Activated CD4-positive, alpha-beta T cell treated with anti-CD3 and anti-CD28 coated beads for 36 hours (primary cell): ENCODE results near the gene KRT81. TPM values are rescaled to one million over a fixed set of nuclear protein-coding genes. Genes with fewer than 3 reads are reported as not detected.
"Not testable (repeated sequence)": the region's sequence is repeated elsewhere in the genome, so short reads cannot be mapped to it uniquely, and the experiment has no call there.

Experiments
- ATAC-seq: fragments of 200-7000 bp; cut with Tn5 transposase; one replicate; pipeline ENCODE4 v1.10.0; 2021; ENCODE audit warnings: mild to moderate bottlenecking, moderate library complexity
- CTCF ChIA-PET: fragments of 350-600 bp; sonication (Branson Sonifier 250); formaldehyde crosslinking; loops from one replicate; lab custom pipeline; 2021; ENCODE audit warnings: antibody characterized with exemption; lab: Charles Lee
- POLR2A ChIA-PET: fragments of 350-600 bp; sonication (Branson Sonifier 250); formaldehyde crosslinking; loops from one replicate; lab custom pipeline; 2021; ENCODE audit warnings: antibody characterized with exemption, inconsistent platforms; lab: Charles Lee
- DNase-seq: peaks from one replicate; pipeline ENCODE4 v3.0.0-alpha.2; 2020
- H3K27ac Mint-ChIP-seq: one replicate; pipeline ENCODE4 v1.8.0; 2021; ENCODE audit warnings: mixed read lengths
- H3K27me3 Mint-ChIP-seq: one replicate; pipeline ENCODE4 v1.8.0; 2021; ENCODE audit warnings: mixed read lengths
- H3K36me3 Mint-ChIP-seq: one replicate; pipeline ENCODE4 v1.8.0; 2021; ENCODE audit warnings: low read depth, mixed read lengths
- H3K4me1 Mint-ChIP-seq: one replicate; pipeline ENCODE4 v1.8.0; 2021; ENCODE audit warnings: mixed read lengths
- H3K4me3 Mint-ChIP-seq: one replicate; pipeline ENCODE4 v1.8.0; 2021; ENCODE audit warnings: mild to moderate bottlenecking, moderate library complexity, mixed read lengths
- H3K9me3 Mint-ChIP-seq: one replicate; pipeline ENCODE4 v1.8.0; 2021; ENCODE audit warnings: low read depth, mixed read lengths
- intact Hi-C, 2 experiments: fragments of 100-400 bp; cut with DNase I in 1 of 2; cut with micrococcal nuclease in 1 of 2; formaldehyde crosslinking; loops; one replicate each; pipeline versions ENCODE4 v1.14.2 to v1.15.1; 2022 to 2024; cut with DNase I, micrococcal nuclease
- total RNA-seq, 2 experiments: library from RNA; stranded (reverse); gene quantifications; one replicate each; pipeline ENCODE4 v1.2.3, GENCODE V29; 2021

KRT81 gene
- total RNA-seq, 2 experiments from 2014 or later = not detected

DNA sequence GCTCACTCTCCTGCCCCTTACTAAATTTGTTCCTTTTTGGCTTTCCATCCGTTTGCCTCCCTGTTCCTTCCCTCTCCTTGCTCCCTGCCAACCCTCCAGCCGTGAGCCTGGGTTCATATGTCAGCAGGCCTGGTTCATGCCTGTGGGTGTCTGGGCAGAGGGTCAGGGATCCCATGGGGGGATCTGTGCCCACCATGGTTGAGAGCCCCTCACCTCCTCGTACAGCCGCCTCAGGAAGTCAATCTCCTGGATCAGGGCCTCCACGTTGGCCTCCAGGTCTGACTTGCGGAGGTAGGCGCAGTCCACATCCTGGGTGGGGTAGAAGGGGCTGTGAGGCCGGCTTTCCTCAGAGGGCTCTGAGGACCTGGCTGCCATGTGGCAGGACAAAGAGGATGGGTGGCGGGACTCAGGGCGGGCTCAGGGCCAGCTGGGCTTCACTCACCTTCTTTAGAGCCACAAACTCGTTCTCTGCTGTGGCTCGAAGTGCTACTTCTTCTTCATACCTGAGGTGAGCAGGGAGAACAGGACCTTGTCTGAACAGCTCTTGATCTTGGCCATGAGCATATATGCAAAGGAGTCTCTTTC is 26.2 kb upstream of the KRT81 start:
- no peak overlapping the region for H3K27ac Mint-ChIP-seq
- no peaks in the 10 kb centered on the region for H3K36me3 Mint-ChIP-seq
- POLR2A ChIA-PET = no interaction called here
- CTCF ChIA-PET = interaction anchor here (0.8 to 1.9 kb wide), 3 partner anchors 10 to 96 kb away, joined by 3 to 11 read pairs (median 3); no protein-coding TSS in a partner anchor
- H3K4me1 Mint-ChIP-seq = no peaks in the 10 kb centered on the region
- no peak for DNase-seq
- H3K27me3 Mint-ChIP-seq = peaks cover 16% of the 10 kb centered on the region
- H3K4me3 Mint-ChIP-seq = no peak overlapping the region
- no peaks in the 10 kb centered on the region for H3K9me3 Mint-ChIP-seq
- no peak for ATAC-seq
- intact Hi-C loops = loop anchor here in 1 of 2 experiments (5.0 kb wide), 1 partner anchor 35 kb away; no protein-coding TSS in a partner anchor

DNA sequence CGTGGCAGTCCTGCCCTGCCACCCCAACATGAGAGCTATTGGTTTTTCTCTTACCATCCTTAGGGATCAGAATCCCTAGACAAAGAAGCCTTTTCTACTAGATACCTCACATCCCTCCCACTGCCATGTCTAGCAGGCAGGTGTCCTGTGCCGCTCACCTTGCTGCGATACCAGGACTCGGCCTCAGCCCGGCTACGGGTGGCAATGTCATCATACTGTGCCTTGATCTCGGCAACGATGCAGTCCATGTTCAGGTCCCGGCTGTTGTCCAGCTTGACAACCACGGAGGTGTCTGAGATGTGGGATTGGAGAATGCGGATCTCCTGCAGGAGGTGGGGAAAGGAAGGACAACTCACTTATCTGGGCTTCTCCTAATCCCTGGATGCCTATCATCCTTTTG is 25.4 kb upstream of the KRT81 start:
- ATAC-seq (no peak), DNase-seq (no peak)
- Mint-ChIP-seq H3K4me1 (no peaks in the 10 kb centered on the region), H3K27ac (no peak overlapping the region), H3K27me3 (peaks cover 12% of the 10 kb centered on the region), H3K36me3 (no peaks in the 10 kb centered on the region), H3K4me3 (no peak overlapping the region), H3K9me3 (no peaks in the 10 kb centered on the region)
- CTCF ChIA-PET = interaction anchor here (1.2 kb wide), 1 partner anchor 10 kb away, joined by 7 read pairs; no protein-coding TSS in a partner anchor
- POLR2A ChIA-PET = no interaction called here
- intact Hi-C loops = loop anchor here in 1 of 2 experiments (5.0 kb wide), 1 partner anchor 34 kb away; no protein-coding TSS in a partner anchor

DNA sequence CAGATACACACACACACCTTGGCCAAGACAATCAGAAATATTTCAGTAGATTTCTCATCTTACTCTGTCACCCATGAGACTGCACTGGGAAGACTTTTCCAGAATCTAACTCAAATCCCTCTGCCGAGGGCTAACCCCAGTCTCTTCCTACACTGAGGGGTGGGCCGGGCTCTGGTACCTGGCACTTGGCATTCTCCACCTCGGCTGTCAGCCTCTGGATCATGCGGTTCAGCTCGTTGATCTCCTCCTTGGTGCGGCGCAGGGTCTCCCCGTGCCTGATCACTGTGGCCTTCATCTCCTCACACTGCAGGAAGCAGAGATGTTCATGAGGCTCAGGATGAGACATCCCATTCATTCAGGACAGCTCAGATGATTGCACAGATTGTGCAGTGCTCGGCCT is 25.0 kb upstream of the KRT81 start:
- ATAC-seq = no peak
- intact Hi-C loops = loop anchor here in 1 of 2 experiments (5.0 kb wide), 1 partner anchor 34 kb away; no protein-coding TSS in a partner anchor
- H3K27ac Mint-ChIP-seq = no peak overlapping the region
- no peak for DNase-seq
- no peaks in the 10 kb centered on the region for H3K4me1 Mint-ChIP-seq
- no peaks in the 10 kb centered on the region for H3K9me3 Mint-ChIP-seq
- ChIA-PET POLR2A (no interaction called here), CTCF (interaction anchor here (1.2 to 1.4 kb wide), 2 partner anchors 9 to 10 kb away, joined by 7 read pairs; no protein-coding TSS in a partner anchor)
- H3K4me3 Mint-ChIP-seq = no peak overlapping the region
- H3K36me3 Mint-ChIP-seq = no peaks in the 10 kb centered on the region
- peaks cover 15% of the 10 kb centered on the region for H3K27me3 Mint-ChIP-seq

DNA sequence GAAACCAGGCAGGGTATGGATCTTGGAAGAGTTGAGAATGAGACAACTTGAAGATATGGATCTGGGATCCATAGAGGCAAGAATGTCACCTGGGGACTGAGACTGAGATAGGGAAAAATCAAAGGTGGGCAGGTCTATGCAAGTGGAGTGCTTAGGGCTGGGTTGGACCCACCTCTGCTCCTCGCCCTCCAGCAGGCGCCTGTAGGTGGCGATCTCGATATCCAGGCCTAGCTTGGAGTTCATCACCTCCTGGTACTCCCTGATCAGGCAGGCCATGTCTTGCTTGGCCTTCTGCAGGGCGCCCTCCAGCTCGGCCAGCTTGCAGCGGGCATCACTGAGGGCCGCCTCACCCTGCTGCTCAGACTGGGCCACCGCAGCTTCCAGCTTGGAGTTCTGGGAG is 24.4 kb upstream of the KRT81 start:
- intact Hi-C loops = loop anchor here in 1 of 2 experiments (5.0 kb wide), 1 partner anchor 33 kb away; no protein-coding TSS in a partner anchor
- H3K9me3 Mint-ChIP-seq, POLR2A ChIA-PET, H3K27ac Mint-ChIP-seq, H3K4me1 Mint-ChIP-seq, H3K36me3 Mint-ChIP-seq, H3K4me3 Mint-ChIP-seq: not testable (repeated sequence)
- CTCF ChIA-PET = interaction anchor here (0.7 to 1.4 kb wide), 4 partner anchors 9 to 96 kb away, joined by 3 to 7 read pairs (median 5); no protein-coding TSS in a partner anchor
- DNase-seq (peak; percentile 67), ATAC-seq (peak; percentile 33)
- peaks cover 15% of the 10 kb centered on the region for H3K27me3 Mint-ChIP-seq

DNA sequence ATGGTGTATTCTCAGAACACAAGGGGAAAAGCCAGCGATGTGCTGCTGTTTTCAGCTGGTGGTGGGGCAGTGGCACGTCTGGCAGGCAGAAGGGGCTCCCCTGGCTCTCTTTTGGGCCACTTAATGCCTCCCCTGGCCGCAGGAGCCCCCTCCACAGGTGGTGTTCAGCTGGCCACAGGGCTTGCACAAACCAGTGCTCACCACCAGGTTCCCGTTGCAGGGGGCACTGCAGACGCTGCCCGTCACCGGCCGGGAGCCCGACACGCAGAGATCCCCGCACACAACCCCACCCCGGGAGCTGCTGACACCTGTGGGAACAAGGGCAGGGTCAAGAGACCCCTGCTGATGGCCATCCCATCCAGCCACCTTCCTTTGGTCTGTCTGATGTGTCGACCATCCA is 23.2 kb upstream of the KRT81 start:
- Mint-ChIP-seq H3K9me3 (no peaks in the 10 kb centered on the region), H3K27ac (no peak overlapping the region), H3K4me3 (no peak overlapping the region), H3K4me1 (no peaks in the 10 kb centered on the region), H3K36me3 (no peaks in the 10 kb centered on the region), H3K27me3 (peaks cover 21% of the 10 kb centered on the region)
- POLR2A ChIA-PET = no interaction called here
- ATAC-seq (no peak), DNase-seq (no peak)
- CTCF ChIA-PET = interaction anchor here (0.7 to 0.8 kb wide), 2 partner anchors 30 to 57 kb away, joined by 3 read pairs; no protein-coding TSS in a partner anchor
- intact Hi-C loops = no loop called here

DNA sequence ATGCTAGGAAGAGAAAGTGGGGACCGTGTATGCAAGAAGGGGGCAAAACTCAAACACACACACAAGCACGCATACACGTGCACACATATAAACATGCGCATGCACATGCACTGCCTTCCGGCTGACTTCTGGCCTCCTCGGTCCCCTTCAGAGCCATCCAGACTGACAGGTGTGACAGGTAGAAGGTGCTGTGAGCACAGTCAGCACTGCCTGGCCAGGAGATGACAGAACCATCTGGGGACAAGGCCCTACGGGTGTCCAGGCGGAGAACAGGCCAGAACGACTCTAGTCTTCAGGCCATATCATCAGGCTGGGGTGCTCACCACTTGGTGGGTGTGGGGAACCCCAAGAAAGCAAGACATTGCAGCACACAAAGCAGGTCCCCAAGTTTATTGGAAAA is 22.6 kb upstream of the KRT81 start:
- CTCF ChIA-PET = interaction anchor here (0.7 kb wide), 1 partner anchor 57 kb away, joined by 3 read pairs; no protein-coding TSS in a partner anchor
- H3K27ac Mint-ChIP-seq = no peak overlapping the region
- ATAC-seq = no peak

DNA sequence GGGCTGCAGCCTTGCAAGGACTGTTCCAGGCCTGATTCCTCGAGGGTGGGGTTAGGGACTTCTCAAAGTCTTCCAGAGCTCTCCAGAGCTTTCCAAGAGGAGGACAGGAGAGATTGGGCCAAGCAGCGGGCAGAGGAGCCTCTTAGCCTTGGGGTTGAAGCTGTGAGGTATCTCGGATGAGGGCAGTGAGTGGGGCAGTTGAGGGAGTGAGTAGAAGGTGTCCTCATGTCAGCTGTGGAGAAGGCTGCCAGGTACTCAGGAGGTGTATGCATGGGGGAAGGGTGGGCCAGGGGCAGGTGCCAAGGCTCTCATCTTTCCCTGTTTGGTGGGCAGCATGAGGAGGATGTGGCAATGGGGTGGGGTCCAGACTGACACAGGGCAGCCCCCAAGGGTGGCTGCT is 22.1 kb upstream of the KRT81 start:
- no peak overlapping the region for H3K4me3 Mint-ChIP-seq
- ChIA-PET POLR2A (no interaction called here), CTCF (no interaction called here)
- peaks cover 4% of the 10 kb centered on the region for H3K4me1 Mint-ChIP-seq
- intact Hi-C loops = no loop called here
- no peaks in the 10 kb centered on the region for H3K36me3 Mint-ChIP-seq
- no peaks in the 10 kb centered on the region for H3K9me3 Mint-ChIP-seq
- DNase-seq (no peak), ATAC-seq (no peak)
- H3K27me3 Mint-ChIP-seq = peaks cover 30% of the 10 kb centered on the region
- no peak overlapping the region for H3K27ac Mint-ChIP-seq

More for the DNA sequence above, 22.6 kb upstream of the KRT81 start:
- Mint-ChIP-seq H3K36me3 (no peaks in the 10 kb centered on the region), H3K27me3 (peaks cover 26% of the 10 kb centered on the region), H3K4me1 (peaks cover under 1% of the 10 kb centered on the region), H3K9me3 (no peaks in the 10 kb centered on the region), H3K4me3 (no peak overlapping the region)
- intact Hi-C loops = no loop called here
- no peak for DNase-seq
- POLR2A ChIA-PET = no interaction called here

DNA sequence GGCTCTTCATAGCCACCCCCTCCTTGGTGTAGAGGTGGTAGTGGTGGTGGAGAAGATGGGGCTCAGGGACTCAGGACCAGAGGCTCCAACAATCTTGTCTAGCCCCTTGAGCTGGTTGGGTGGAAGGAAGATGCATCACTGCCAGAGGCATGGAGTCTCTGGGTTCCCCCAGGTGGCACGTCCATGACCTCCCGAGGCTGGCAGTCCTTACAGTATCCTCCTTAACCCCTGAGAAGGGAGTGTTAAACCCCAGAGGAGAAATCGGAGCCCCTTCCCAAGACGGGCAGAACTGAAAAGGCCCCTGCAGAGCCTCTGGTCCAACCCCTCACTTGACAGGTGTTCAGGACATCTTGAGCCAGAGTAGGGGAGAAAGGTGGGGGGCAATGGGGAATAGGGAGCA is 20.8 kb upstream of the KRT81 start:
- Mint-ChIP-seq H3K4me3 (no peak overlapping the region), H3K27ac (no peak overlapping the region), H3K36me3 (no peaks in the 10 kb centered on the region), H3K27me3 (peaks cover 42% of the 10 kb centered on the region), H3K9me3 (no peaks in the 10 kb centered on the region), H3K4me1 (peaks cover 4% of the 10 kb centered on the region)
- ChIA-PET CTCF (interaction anchor here (0.6 to 2.8 kb wide), 7 partner anchors 10 to 171 kb away, joined by 3 to 9 read pairs (median 3); no protein-coding TSS in a partner anchor), POLR2A (no interaction called here)
- no peak for DNase-seq
- ATAC-seq = no peak
- intact Hi-C loops = no loop called here

DNA sequence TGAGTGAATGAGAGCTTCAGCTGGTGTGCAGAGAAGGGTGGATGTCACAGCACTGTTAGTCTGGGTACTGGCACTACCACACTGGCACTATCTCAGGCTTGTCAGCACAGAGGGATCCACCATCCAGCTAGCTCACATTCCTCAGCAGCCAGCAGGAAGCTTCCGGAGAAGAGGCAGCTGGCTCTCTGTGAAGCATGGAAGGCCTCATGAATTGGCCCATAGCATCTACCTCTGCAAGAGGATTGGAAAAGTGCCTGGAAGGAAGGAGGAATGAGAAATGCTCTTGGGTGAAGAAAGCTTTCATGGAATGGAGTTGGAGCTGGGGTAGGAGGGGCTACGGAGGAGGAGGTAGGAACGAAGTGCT is 19.9 kb upstream of the KRT81 start:
- DNase-seq = no peak
- CTCF ChIA-PET = interaction anchor here (0.6 to 2.8 kb wide), 6 partner anchors 11 to 172 kb away, joined by 3 to 9 read pairs (median 3); no protein-coding TSS in a partner anchor
- H3K36me3 Mint-ChIP-seq = no peaks in the 10 kb centered on the region
- ATAC-seq = no peak
- H3K27me3 Mint-ChIP-seq = peaks cover 48% of the 10 kb centered on the region
- no peak overlapping the region for H3K4me3 Mint-ChIP-seq
- POLR2A ChIA-PET = no interaction called here
- H3K9me3 Mint-ChIP-seq = no peaks in the 10 kb centered on the region
- intact Hi-C loops = no loop called here
- H3K4me1 Mint-ChIP-seq = peaks cover 4% of the 10 kb centered on the region
- H3K27ac Mint-ChIP-seq = no peak overlapping the region

DNA sequence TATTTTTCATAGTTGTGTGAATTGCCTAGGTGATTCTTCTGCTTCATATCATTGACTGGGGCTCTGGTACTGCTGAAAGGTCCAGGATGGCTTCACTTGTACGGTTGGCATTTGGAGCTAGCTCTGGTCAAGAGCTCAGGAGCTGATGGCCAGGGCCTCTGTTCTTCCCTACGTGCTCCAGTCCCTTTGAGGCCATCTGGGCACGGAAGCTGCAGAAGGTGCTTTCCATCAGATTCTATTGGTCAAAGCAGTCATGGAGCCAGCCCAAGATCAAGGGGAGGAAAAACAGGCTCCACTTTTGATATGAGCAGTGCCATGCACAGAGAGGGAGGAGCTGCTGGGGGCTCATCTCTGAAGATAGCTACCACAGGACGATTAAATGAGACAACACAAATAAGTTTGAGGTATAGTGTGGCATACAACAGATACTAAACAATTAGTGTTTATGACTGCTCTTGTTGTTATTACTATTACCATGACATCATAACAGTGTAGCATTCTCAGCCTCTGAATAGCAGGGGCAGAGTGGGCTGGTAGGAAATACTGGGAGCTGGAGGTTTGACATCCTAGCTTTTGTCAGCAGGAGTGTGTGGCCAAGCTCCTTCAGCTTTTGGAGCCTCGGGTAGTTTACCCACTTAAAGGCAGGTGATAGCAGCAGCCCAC is 19.4 kb upstream of the KRT81 start:
- Mint-ChIP-seq H3K36me3 (no peaks in the 10 kb centered on the region), H3K27me3 (peaks cover 48% of the 10 kb centered on the region), H3K4me1 (peaks cover 4% of the 10 kb centered on the region), H3K9me3 (no peaks in the 10 kb centered on the region), H3K4me3 (no peak overlapping the region), H3K27ac (no peak overlapping the region)
- intact Hi-C loops = no loop called here
- CTCF ChIA-PET = interaction anchor here (0.6 to 2.8 kb wide), 6 partner anchors 15 to 89 kb away, joined by 3 to 9 read pairs (median 4); no protein-coding TSS in a partner anchor
- no peak for DNase-seq
- no peak for ATAC-seq
- POLR2A ChIA-PET = no interaction called here

DNA sequence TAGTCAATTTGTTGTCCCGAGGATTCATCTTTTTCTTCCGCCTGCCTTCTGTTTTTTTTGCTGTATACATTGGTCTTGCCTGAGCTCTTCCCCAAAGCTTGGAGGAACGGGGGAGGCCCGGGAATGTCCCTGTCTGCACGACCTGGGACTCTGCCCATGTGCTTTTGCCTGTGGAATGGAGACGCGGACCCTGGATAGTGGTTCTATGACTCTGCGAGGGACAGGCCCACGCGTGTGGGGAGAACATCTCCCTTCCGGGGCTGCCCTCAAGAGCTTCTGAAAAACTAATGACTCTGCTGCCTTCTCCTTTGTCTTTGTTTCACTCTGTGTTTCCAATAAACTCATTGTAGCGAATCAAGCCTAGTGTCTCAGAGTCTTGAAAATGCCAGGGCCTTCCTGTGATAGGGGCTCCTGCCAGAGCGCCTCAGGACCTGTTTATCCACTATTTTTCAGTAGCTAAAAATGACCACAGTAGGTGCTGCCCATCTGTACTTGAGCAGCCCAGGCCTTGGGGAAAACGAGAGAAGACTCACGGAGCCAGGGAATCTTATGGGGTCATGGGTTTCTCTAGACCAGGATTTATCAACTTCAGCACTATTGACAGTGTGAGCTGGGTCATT is 17.6 kb upstream of the KRT81 start:
- H3K4me1 Mint-ChIP-seq = peaks cover 16% of the 10 kb centered on the region
- intact Hi-C loops = no loop called here
- ChIA-PET CTCF (interaction anchor here (0.5 to 1.7 kb wide), 9 partner anchors 10 to 421 kb away, joined by 3 to 5 read pairs (median 5); no protein-coding TSS in a partner anchor), POLR2A (no interaction called here)
- peak overlapping the region; percentile 6 for H3K4me3 Mint-ChIP-seq
- H3K27ac Mint-ChIP-seq = no peak overlapping the region
- peaks cover 51% of the 10 kb centered on the region for H3K27me3 Mint-ChIP-seq
- no peaks in the 10 kb centered on the region for H3K36me3 Mint-ChIP-seq
- H3K9me3 Mint-ChIP-seq = no peaks in the 10 kb centered on the region
- ATAC-seq = no peak
- DNase-seq = no peak
